OCI-LY3 (cell line): ENCODE measurements around the gene PGAP1.

ENCODE experiments used
- H2AFZ ChIP-seq: fragments of 200-600, 300-600 bp; shearing (Covaris generic); 2 replicates; pipeline ENCODE4 v1.6.0; 2014; ENCODE audit warnings: antibody characterized with exemption, low read depth, low read length
- H3K27ac ChIP-seq: fragments of 200-600, 300-600 bp; sonication (generic); 2 replicates; pipeline ENCODE4 v1.5.1; 2014; ENCODE audit warnings: mild to moderate bottlenecking, low read length, moderate library complexity, mixed read lengths
- H3K27me3 ChIP-seq: fragments of 200-600, 300-600 bp; sonication (generic); 2 replicates; pipeline ENCODE4 v1.6.1; 2014; ENCODE audit warnings: low read depth, low read length, mixed read lengths
- H3K36me3 ChIP-seq: fragments of 200-600, 300-600 bp; sonication (generic); replicated peaks from 2 replicates; pipeline ENCODE3; 2014; ENCODE audit warnings: low read depth, low read length, mixed read lengths
- H3K4me1 ChIP-seq: fragments of 300-600, 200-600 bp; sonication (generic); 2 replicates; pipeline ENCODE4 v1.6.1; 2014; ENCODE audit warnings: low read length, mixed read lengths
- H3K4me2 ChIP-seq: fragments of 200-600, 300-600 bp; sonication (generic); 2 replicates; pipeline ENCODE4 v1.6.1; 2014; ENCODE audit warnings: low read length, mixed read lengths
- H3K4me3 ChIP-seq: fragments of 300-600, 200-600 bp; sonication (generic); 2 replicates; pipeline ENCODE4 v1.5.1; 2014; ENCODE audit warnings: antibody characterized with exemption, mild to moderate bottlenecking, low read length, moderate library complexity
- H3K79me2 ChIP-seq: fragments of 300-600, 200-600 bp; shearing (Covaris generic); 2 replicates; pipeline ENCODE4 v1.6.1; 2014; ENCODE audit warnings: mild to moderate bottlenecking, low read length, mixed read lengths
- H3K9ac ChIP-seq: fragments of 300-600, 200-600 bp; shearing (Covaris generic); 2 replicates; pipeline ENCODE4 v1.6.0; 2014; ENCODE audit warnings: mild to moderate bottlenecking, low read length, moderate library complexity
- H3K9me3 ChIP-seq: fragments of 200-600, 300-600 bp; shearing (Covaris generic); 2 replicates; pipeline ENCODE4 v1.6.1; 2014; ENCODE audit warnings: low read length, mixed read lengths; ENCODE audit not compliant: insufficient read depth
- H4K20me1 ChIP-seq: fragments of 200-600, 300-600 bp; sonication (generic); 2 replicates; pipeline ENCODE4 v1.6.1; 2016; ENCODE audit warnings: low read length, mixed read lengths; ENCODE audit not compliant: insufficient read depth
- CTCF ChIP-seq: fragments of 200-600, 300-600 bp; sonication (generic); IDR thresholded peaks from 2 replicates; pipeline ENCODE4 v1.5.1; 2014; ENCODE audit warnings: antibody characterized with exemption, low read length, low read depth
- EZH2phosphoT487 ChIP-seq: fragments of 200-600 bp; shearing (Covaris generic); IDR thresholded peaks from 2 replicates; pipeline ENCODE4 v1.6.1; 2018; ENCODE audit warnings: antibody characterized with exemption, mixed run types, low read depth

Gene PGAP1

GRCh38 chr2:196954001-196954400 lies 27.5 kb upstream of the PGAP1 start:
- no peaks in the 10 kb centered on the region for H3K36me3 ChIP-seq
- no peak overlapping the region for H3K27ac ChIP-seq
- TF ChIP-seq CTCF: no peak
- TF ChIP-seq EZH2phosphoT487: no peak
- H3K79me2 ChIP-seq: no peaks in the 10 kb centered on the region
- no peaks in the 10 kb centered on the region for H4K20me1 ChIP-seq
- H3K4me1 ChIP-seq: peaks cover 11% of the 10 kb centered on the region
- H3K27me3 ChIP-seq: no peaks in the 10 kb centered on the region
- no peaks in the 10 kb centered on the region for H3K9me3 ChIP-seq
- H3K4me3 ChIP-seq: no peak overlapping the region
- H3K9ac ChIP-seq: no peak overlapping the region
- no peak overlapping the region for H2AFZ ChIP-seq
- no peak overlapping the region for H3K4me2 ChIP-seq

- no peak overlapping the region for H3K27ac ChIP-seq
- no peak overlapping the region for H3K9ac ChIP-seq
- no peak overlapping the region for H3K4me2 ChIP-seq
- no peaks in the 10 kb centered on the region for H3K36me3 ChIP-seq
- no peaks in the 10 kb centered on the region for H3K79me2 ChIP-seq
- no peaks in the 10 kb centered on the region for H3K9me3 ChIP-seq
- H4K20me1 ChIP-seq: no peaks in the 10 kb centered on the region
- no peaks in the 10 kb centered on the region for H3K27me3 ChIP-seq
- H3K4me3 ChIP-seq: no peak overlapping the region
- peaks cover 11% of the 10 kb centered on the region for H3K4me1 ChIP-seq
- no peak for TF ChIP-seq EZH2phosphoT487
- no peak for TF ChIP-seq CTCF
- no peak overlapping the region for H2AFZ ChIP-seq
Measured at GRCh38 chr2:196952936-196953335, 26.4 kb upstream of the PGAP1 start.

GRCh38 chr2:196951973-196952372 lies 25.5 kb upstream of the PGAP1 start:
- no peaks in the 10 kb centered on the region for H3K79me2 ChIP-seq
- no peaks in the 10 kb centered on the region for H3K36me3 ChIP-seq
- no peak overlapping the region for H3K27ac ChIP-seq
- H3K27me3 ChIP-seq: no peaks in the 10 kb centered on the region
- no peak for TF ChIP-seq EZH2phosphoT487
- TF ChIP-seq CTCF: no peak
- H3K4me2 ChIP-seq: no peak overlapping the region
- H3K4me1 ChIP-seq: peaks cover 11% of the 10 kb centered on the region
- H3K9ac ChIP-seq: no peak overlapping the region
- no peaks in the 10 kb centered on the region for H4K20me1 ChIP-seq
- no peaks in the 10 kb centered on the region for H3K9me3 ChIP-seq
- H3K4me3 ChIP-seq: no peak overlapping the region
- no peak overlapping the region for H2AFZ ChIP-seq

- Histone ChIP-seq H4K20me1 (no peaks in the 10 kb centered on the region), H3K9ac (no peak overlapping the region), H3K27ac (no peak overlapping the region), H3K4me2 (no peak overlapping the region), H3K4me1 (peaks cover 21% of the 10 kb centered on the region), H2AFZ (no peak overlapping the region), H3K9me3 (no peaks in the 10 kb centered on the region), H3K4me3 (no peak overlapping the region), H3K79me2 (no peaks in the 10 kb centered on the region), H3K36me3 (no peaks in the 10 kb centered on the region), H3K27me3 (no peaks in the 10 kb centered on the region)
- TF ChIP-seq CTCF: no peak
- no peak for TF ChIP-seq EZH2phosphoT487
Measured at GRCh38 chr2:196949116-196949515, 22.6 kb upstream of the PGAP1 start.
